Prostate gland (tissue), 2 donors: ENCODE measurements around the gene ABTB2. TPM values are rescaled to one million over a fixed set of nuclear protein-coding genes. Genes with fewer than 3 reads are reported as not detected.
"Not testable (repeated sequence)": the region's sequence is repeated elsewhere in the genome, so short reads cannot be mapped to it uniquely, and the experiment has no call there.

Source experiments
- DNase-seq: peaks from one replicate; pipeline ENCODE4 v3.0.0-alpha.2; 2019; ENCODE audit warnings: low spot score
- H3K27ac ChIP-seq, 2 donors: fragments of 200-600 bp; sonication (generic); 2 replicates each; pipeline ENCODE4 v1.5.1; 2017 to 2019
- H3K27me3 ChIP-seq: fragments of 200-600 bp; sonication (generic); replicated peaks from 2 replicates; pipeline ENCODE4 v1.5.1; 2019; ENCODE audit not compliant: insufficient read depth
- H3K36me3 ChIP-seq, 2 donors: fragments of 200-600 bp; sonication (generic); 1 replicate in 1 of 2; 2 replicates in 1 of 2; pipeline versions ENCODE4 v1.5.1 to v1.8.1; 2017 to 2019
- H3K4me1 ChIP-seq: fragments of 200-600 bp; sonication (generic); replicated peaks from 2 replicates; pipeline ENCODE4 v1.5.1; 2019
- H3K4me3 ChIP-seq, 2 donors: fragments of 200-600 bp; sonication (generic); 2 replicates each; pipeline ENCODE4 v1.5.1; 2017 to 2019
- H3K9me3 ChIP-seq: fragments of 200-600 bp; sonication (generic); 2 replicates; pipeline ENCODE4 v1.5.1; 2017
- POLR2A ChIP-seq: fragments of 450-650 bp; IDR thresholded peaks from one replicate; pipeline ENCODE4 v1.6.1; 2016; ENCODE audit warnings: antibody characterized with exemption, mild to moderate bottlenecking
- POLR2AphosphoS5 ChIP-seq: sonication (generic); formaldehyde crosslinking; IDR thresholded peaks from one replicate; pipeline ENCODE4 v1.6.1; 2017; ENCODE audit warnings: antibody characterized with exemption
- WGBS: methylation state at CpG from one replicate; pipeline ENCODE4 v1.1.5; 2018; 5-methylcytosine and 5-hydroxymethylcytosine counted together
- intact Hi-C: fragments of 100-400 bp; cut with DNase I; formaldehyde crosslinking; loops from one replicate; pipeline ENCODE4 v1.14.2; 2022
- total RNA-seq, 2 donors: library from RNA; depleted of rRNA; stranded (reverse); fragments of >200 nt; gene quantifications; one replicate each; pipeline ENCODE4 v1.1.0, GENCODE V29; 2016
- TF ChIP-seq, protein P1 (sequence below), 4 experiments: fragments of 200-600 bp in 2 of 4; fragments of 450-650 bp in 2 of 4; sonication (generic) in 2 of 4; IDR thresholded peaks; 1 replicate in 3 of 4; 2 replicates in 1 of 4; pipeline ENCODE4 v1.5.1; 2016 to 2019; ENCODE audit warnings: antibody characterized with exemption in 4 of 4, mild to moderate bottlenecking in 2 of 4, moderate library complexity in 2 of 4

The ABTB2 gene
- total RNA-seq, 2 donors from 2014 or later = 3.0 to 13.7 TPM

DNA sequence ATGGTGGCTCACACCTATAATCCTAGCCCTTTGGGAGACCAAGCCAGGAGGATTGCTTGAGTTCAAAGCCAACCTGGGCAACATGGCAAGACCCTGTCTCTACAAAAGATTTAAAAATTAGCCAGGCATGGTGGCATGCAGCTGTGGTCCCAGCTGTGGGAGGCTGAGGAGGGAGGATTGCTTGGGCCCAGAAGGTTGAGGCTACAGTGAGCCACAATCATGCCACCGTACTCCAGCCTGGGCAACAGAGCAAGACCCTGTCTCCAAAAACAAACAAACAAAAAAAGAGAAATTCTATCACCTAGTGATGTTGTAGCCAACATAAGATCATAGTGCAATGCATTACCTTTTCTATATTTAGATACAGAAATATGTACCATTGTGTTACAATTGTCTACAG, 138.5 kb downstream of the ABTB2 start:
- H3K36me3 ChIP-seq = no peaks in the 10 kb centered on the region
- DNase-seq = no peak
- no peaks in the 10 kb centered on the region for H3K9me3 ChIP-seq
- no peak overlapping the region for H3K4me3 ChIP-seq
- H3K27ac ChIP-seq = no peak overlapping the region
- TF ChIP-seq POLR2AphosphoS5 (no peak), POLR2A (no peak)
- TF ChIP-seq, protein P1, sequence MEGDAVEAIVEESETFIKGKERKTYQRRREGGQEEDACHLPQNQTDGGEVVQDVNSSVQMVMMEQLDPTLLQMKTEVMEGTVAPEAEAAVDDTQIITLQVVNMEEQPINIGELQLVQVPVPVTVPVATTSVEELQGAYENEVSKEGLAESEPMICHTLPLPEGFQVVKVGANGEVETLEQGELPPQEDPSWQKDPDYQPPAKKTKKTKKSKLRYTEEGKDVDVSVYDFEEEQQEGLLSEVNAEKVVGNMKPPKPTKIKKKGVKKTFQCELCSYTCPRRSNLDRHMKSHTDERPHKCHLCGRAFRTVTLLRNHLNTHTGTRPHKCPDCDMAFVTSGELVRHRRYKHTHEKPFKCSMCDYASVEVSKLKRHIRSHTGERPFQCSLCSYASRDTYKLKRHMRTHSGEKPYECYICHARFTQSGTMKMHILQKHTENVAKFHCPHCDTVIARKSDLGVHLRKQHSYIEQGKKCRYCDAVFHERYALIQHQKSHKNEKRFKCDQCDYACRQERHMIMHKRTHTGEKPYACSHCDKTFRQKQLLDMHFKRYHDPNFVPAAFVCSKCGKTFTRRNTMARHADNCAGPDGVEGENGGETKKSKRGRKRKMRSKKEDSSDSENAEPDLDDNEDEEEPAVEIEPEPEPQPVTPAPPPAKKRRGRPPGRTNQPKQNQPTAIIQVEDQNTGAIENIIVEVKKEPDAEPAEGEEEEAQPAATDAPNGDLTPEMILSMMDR (IDR thresholded peaks at IDR 0.05) = no peak
- H3K27me3 ChIP-seq = no peaks in the 10 kb centered on the region
- intact Hi-C loops = no loop called here
- H3K4me1 ChIP-seq = no peaks in the 10 kb centered on the region
- 100% methylated on average over 1 of the region's 1 CpG for WGBS

DNA sequence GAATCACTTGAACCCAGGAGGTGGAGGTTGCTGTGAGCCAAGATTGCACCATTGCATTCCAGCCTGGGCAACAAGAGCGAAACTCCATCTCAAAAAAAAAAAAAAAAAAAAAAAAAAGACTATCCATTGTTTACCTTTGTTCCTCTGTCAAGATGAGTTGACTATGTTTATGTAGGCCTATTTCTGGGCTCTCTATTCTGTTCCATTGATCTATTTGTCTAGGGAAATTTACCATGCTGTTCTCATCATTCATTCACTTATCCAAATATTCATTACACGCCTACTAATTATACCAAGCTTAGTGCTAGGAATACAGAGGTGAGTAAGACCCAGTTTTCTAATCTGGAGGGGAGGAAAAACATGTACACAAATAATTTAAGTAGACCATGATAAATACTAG, 139.1 kb downstream of the ABTB2 start:
- H3K27me3 ChIP-seq = not testable (repeated sequence)

DNA sequence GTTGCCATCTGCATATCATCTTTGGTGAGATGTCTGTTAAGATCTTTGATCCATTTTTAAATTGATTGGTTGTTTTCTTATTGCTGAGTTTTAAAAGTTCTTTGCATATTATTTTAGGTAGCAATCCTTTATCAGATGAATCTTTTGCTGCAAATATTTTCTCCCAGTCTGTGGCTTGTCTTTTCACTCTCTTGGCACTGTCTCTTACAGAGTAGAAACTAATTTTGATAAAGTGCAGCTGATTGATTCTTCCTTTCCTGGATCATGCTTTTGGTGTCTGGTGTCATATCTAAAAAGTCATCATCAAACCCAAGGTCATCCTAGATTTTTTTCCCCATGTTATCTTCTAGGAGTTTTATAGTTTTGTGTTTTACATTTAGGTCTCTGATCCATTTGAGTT, 139.7 kb downstream of the ABTB2 start:
- H3K4me3 ChIP-seq = no peak overlapping the region
- intact Hi-C loops = no loop called here
- H3K36me3 ChIP-seq = no peaks in the 10 kb centered on the region
- DNase-seq = no peak
- H3K27ac ChIP-seq = no peak overlapping the region
- TF ChIP-seq, protein P1 (IDR thresholded peaks at IDR 0.05) = no peak
- TF ChIP-seq POLR2A (no peak), POLR2AphosphoS5 (no peak)
- H3K4me1 ChIP-seq = no peaks in the 10 kb centered on the region
- H3K9me3 ChIP-seq = no peaks in the 10 kb centered on the region
- H3K27me3 ChIP-seq = no peaks in the 10 kb centered on the region

More for the DNA sequence above, 139.1 kb downstream of the ABTB2 start:
- DNase-seq, H3K4me3 ChIP-seq, H3K4me1 ChIP-seq, H3K27ac ChIP-seq, H3K9me3 ChIP-seq, H3K36me3 ChIP-seq, intact Hi-C loops: not testable (repeated sequence)
- 80% methylated on average over 2 of the region's 2 CpGs for WGBS

DNA sequence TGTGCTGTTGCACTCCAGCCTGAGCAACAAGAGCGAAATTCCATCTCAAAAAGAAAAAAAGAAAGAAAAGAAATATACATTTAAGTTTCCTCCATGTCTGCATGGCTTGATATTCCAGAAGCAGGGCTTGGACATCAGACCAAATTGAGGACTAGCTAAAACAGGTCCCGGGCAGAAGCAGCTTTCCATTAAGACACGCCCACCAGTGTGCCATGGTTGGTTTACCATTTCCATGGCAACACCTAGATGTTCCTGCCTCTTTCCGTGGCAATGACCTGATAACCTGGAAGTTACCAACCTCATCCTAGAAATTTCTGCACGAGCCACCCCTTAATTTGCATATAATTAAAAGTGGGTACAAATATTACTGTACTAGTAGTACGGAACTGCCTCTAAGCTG, 141.1 kb downstream of the ABTB2 start:
- Histone ChIP-seq H3K4me1 (no peaks in the 10 kb centered on the region), H3K27ac (no peak overlapping the region), H3K4me3 (no peak overlapping the region), H3K27me3 (no peaks in the 10 kb centered on the region), H3K9me3 (no peaks in the 10 kb centered on the region), H3K36me3 (no peaks in the 10 kb centered on the region)
- TF ChIP-seq POLR2AphosphoS5 (no peak), POLR2A (no peak)
- TF ChIP-seq, protein P1 (IDR thresholded peaks at IDR 0.05) = no peak
- 77% methylated on average over 6 of the region's 6 CpGs for WGBS
- intact Hi-C loops = no loop called here
- DNase-seq = no peak

DNA sequence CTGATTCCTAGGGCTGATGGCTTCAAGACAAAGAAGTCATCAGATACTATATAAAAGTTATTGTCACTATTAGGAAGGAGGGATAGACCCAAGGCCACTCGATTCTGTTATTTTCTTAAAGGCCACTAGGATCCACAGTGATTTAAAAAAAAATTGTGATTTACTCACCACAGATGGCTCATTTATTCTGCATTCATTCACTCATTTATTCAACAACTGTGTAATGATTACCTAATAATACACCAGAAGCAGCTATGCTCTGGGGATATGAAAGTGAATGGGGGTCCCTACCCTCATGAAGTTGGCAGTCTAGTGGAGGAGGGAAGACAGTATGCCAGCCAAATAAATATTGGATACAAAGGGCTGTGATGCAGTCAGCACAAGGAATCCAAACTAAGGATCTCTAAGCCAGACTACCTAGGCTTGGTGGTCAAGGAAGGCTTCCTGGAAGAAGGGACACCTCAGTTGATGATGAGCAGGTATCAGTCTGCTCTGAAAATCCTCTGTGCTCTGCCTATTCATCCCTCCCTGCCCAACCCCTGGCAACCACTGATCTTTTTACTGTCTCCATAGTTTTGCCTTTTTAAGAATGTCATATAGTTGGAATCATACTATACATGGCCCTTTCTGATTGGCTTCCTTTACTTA, 141.9 kb downstream of the ABTB2 start:
- no peak for DNase-seq
- Histone ChIP-seq H3K4me1 (no peaks in the 10 kb centered on the region), H3K36me3 (no peaks in the 10 kb centered on the region), H3K27ac (no peak overlapping the region), H3K27me3 (no peaks in the 10 kb centered on the region), H3K4me3 (no peak overlapping the region), H3K9me3 (no peaks in the 10 kb centered on the region)
- WGBS = 64% methylated on average over 1 of the region's 1 CpG
- intact Hi-C loops = no loop called here
- TF ChIP-seq, protein P1 (IDR thresholded peaks at IDR 0.05) = no peak
- TF ChIP-seq POLR2AphosphoS5 (no peak), POLR2A (no peak)
